Neural crest cell (in vitro differentiated cells): ENCODE results near the gene ZFP36L1. TPM values are rescaled to one million over a fixed set of nuclear protein-coding genes. Genes with fewer than 3 reads are reported as not detected.
A peak's percentile ranks its signal among the peaks of the same experiment; 100 is the strongest.
"Not testable (repeated sequence)": the region's sequence is repeated elsewhere in the genome, so short reads cannot be mapped to it uniquely, and the experiment has no call there.

ENCODE experiments used
- DNase-seq: peaks from one replicate; pipeline ENCODE4 v3.0.0; 2021; ENCODE audit warnings: low read depth, mixed read lengths, low spot score
- H3K27ac Mint-ChIP-seq: one replicate; pipeline ENCODE4 v1.8.0; 2021; ENCODE audit warnings: mild to moderate bottlenecking, mixed read lengths; ENCODE audit not compliant: unreplicated experiment
- H3K27me3 Mint-ChIP-seq: 2 replicates; pipeline ENCODE4 v1.8.0; 2021; ENCODE audit warnings: low read depth, mild to moderate bottlenecking, mixed read lengths
- H3K36me3 Mint-ChIP-seq: 2 replicates; pipeline ENCODE4 v1.8.0; 2021; ENCODE audit warnings: low read depth, mild to moderate bottlenecking, mixed read lengths
- H3K4me1 Mint-ChIP-seq: 2 replicates; pipeline ENCODE4 v1.8.0; 2021; ENCODE audit warnings: mixed read lengths
- H3K4me3 Mint-ChIP-seq: one replicate; pipeline ENCODE4 v1.8.0; 2021; ENCODE audit warnings: mild to moderate bottlenecking, mixed read lengths
- H3K9me3 Mint-ChIP-seq: 2 replicates; pipeline ENCODE4 v1.8.0; 2021; ENCODE audit warnings: mixed read lengths
- total RNA-seq: library from RNA; stranded (reverse); gene quantifications from 2 replicates; pipeline ENCODE4 v1.2.1, GENCODE V29; 2021
- TF ChIP-seq, protein P1 (sequence below): fragments of 200-600 bp; sonication (generic); conservative IDR thresholded peaks from 2 replicates; pipeline ENCODE4 v1.5.0; 2021; ENCODE audit warnings: antibody characterized with exemption, mild to moderate bottlenecking

ZFP36L1 gene
- total RNA-seq, 1 donor from 2014 or later, result 289 TPM

DNA sequence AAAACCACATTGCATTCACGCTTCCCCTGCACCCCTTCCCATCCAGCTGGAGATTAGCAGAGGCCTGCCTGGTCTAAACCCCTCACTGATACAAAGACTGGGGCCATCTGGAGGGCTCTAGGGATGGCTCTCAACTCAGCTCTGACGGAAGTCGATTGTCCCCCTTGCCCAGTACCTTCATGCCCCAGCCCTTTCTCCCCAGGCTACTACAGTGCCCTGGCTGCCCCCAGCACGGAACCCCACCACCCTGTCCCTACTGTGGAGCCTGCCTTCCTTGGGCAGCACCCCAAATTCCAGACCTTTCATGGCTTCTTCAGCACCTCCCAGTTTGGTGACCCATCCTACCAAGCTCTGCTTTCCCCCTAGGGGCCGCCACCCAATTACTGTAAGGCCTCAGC, 25.6 kb downstream of the ZFP36L1 start:
- TF ChIP-seq, protein P1, sequence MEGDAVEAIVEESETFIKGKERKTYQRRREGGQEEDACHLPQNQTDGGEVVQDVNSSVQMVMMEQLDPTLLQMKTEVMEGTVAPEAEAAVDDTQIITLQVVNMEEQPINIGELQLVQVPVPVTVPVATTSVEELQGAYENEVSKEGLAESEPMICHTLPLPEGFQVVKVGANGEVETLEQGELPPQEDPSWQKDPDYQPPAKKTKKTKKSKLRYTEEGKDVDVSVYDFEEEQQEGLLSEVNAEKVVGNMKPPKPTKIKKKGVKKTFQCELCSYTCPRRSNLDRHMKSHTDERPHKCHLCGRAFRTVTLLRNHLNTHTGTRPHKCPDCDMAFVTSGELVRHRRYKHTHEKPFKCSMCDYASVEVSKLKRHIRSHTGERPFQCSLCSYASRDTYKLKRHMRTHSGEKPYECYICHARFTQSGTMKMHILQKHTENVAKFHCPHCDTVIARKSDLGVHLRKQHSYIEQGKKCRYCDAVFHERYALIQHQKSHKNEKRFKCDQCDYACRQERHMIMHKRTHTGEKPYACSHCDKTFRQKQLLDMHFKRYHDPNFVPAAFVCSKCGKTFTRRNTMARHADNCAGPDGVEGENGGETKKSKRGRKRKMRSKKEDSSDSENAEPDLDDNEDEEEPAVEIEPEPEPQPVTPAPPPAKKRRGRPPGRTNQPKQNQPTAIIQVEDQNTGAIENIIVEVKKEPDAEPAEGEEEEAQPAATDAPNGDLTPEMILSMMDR, result no peak
- H3K9me3 Mint-ChIP-seq, result no peaks in the 10 kb centered on the region
- H3K27me3 Mint-ChIP-seq, result no peaks in the 10 kb centered on the region
- no peak for DNase-seq
- H3K36me3 Mint-ChIP-seq, result no peaks in the 10 kb centered on the region
- no peak overlapping the region for H3K27ac Mint-ChIP-seq
- H3K4me1 Mint-ChIP-seq, result peaks cover 28% of the 10 kb centered on the region
- H3K4me3 Mint-ChIP-seq, result no peak overlapping the region

DNA sequence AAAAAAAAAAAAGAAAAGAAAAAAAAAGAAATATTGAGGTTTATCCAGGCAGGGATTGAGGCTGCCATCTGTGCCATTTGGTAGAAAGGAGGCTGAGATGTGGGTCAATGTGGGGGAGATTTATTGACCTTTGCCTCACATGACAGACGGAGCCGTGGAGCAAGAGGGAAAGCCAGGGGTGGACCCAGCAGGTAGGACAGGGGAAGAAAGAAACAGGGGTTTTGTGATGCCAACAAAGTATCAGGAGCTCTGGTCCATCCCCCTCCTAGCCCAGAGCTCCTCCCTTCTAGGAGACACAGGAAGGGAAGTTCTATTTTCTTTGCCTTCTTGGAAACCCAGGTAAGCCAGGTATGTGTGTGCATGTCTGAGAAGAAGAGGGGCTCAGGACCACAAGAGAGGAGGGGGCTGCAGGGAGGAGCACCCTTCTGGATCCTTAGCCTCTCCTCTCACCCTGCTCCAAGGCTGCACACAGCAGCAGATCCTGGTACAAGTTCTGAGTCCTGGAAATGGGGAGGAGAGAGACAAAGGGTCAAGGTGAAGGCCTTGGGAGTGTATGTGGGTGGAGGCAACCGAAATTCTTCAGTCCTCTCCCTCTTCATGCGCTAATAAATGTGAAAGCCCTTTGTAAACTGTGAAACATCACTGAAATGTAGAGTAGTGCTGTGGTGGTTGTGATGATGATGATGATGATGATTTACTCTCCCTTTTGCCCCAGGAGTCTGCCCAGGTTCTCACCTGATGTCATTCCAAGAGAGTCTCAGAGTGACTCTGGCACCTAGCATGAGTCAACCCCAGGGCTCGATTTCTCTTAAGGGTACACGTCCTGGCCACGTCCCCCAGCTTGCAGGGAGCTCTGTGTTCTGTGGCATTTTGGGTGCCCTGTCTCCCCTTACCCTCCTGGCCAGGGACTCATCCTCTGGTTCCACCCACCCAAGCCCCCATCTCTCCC, 26.3 kb downstream of the ZFP36L1 start:
- Mint-ChIP-seq H3K4me1 (peaks cover 24% of the 10 kb centered on the region), H3K27ac (no peak overlapping the region), H3K4me3 (no peak overlapping the region), H3K36me3 (no peaks in the 10 kb centered on the region), H3K27me3 (no peaks in the 10 kb centered on the region), H3K9me3 (no peaks in the 10 kb centered on the region)
- TF ChIP-seq, protein P1, result no peak
- no peak for DNase-seq

DNA sequence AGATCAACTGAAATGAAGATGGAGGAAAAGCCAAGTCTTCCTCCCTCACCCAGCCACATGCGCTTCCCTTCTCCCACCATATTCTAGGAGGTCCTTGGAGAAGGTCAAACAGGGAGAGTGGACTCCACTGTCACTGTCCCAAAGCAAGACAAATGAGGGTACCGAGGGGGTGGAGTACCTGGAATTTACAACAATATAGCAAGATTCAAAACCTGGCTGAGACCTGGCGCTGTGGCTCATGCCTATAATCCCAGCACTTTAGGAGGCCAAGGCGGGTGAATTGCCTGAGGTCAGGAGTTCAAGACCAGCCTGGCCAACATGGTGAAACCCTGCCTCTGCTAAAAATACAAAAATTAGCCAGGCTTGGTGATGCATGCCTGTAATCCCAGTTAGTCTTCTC, 29.0 kb downstream of the ZFP36L1 start:
- not testable (repeated sequence) for DNase-seq, H3K4me3 Mint-ChIP-seq, H3K9me3 Mint-ChIP-seq, H3K36me3 Mint-ChIP-seq, H3K27ac Mint-ChIP-seq, H3K27me3 Mint-ChIP-seq
- peaks cover 25% of the 10 kb centered on the region for H3K4me1 Mint-ChIP-seq

DNA sequence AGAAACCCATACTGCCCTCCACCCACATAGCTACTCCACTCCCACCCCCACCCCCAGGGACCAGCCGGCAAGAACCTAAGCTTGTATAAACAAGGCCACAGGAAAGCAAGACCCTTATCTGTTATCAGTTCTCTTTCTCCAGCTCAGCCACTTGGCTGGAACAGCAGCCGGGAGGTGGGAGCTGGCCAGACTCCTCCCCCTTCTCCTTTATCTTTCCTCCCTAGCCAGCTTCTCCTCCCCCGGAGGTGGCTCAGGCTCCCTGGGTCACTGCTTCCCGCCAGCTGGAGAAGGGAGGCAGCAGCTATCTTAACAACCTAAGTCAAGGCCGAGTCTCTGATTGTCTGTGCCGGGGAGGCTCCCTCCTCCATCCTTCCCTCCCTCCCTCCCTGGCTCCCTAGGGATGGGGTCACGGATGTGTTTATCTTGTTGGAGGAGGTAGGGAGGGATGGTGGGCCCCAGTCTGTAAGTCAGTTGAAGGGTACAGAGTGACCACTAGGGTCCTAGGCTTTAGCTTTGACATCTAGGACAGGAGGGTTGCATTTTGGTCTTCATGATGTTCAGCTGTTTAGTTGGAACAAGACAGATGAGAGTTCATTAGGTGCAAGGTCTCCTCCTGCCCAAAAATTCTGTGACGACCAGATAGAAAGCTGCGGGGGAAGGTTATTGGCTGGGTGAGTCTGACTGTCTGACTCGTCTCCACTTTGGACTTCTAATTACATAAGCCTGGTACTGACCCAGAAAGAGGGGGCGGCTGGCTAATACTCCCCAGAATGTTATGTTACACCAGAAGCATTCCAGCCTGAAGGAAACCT, 29.7 kb downstream of the ZFP36L1 start:
- peaks cover 28% of the 10 kb centered on the region for H3K4me1 Mint-ChIP-seq
- H3K27me3 Mint-ChIP-seq, result no peaks in the 10 kb centered on the region
- H3K36me3 Mint-ChIP-seq, result no peaks in the 10 kb centered on the region
- H3K9me3 Mint-ChIP-seq, result no peaks in the 10 kb centered on the region
- DNase-seq, result no peak
- H3K27ac Mint-ChIP-seq, result peak overlapping the region; percentile 83
- TF ChIP-seq, protein P1, result no peak
- H3K4me3 Mint-ChIP-seq, result no peak overlapping the region

DNA sequence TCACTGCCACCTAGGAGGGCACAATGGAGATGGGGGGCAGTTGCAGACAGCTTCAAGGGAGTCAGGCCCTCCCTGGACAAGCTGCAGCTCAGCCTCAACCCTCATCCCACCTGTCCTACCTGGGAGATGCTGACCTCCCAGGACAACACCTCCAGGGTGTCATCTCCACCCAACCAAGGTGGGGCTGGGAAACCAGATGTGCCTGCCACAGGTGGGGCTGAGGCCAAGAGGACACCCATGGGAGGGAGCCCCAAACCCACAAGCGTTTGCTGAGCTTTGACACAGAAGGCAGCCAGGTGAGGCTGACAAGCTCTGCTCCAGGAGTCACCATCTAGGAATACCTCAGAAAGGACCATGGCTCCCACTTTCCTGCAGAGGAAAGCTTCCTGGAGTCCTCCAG, 31.5 kb downstream of the ZFP36L1 start:
- H3K27me3 Mint-ChIP-seq, result no peaks in the 10 kb centered on the region
- H3K4me1 Mint-ChIP-seq, result peaks cover 30% of the 10 kb centered on the region
- no peak for DNase-seq
- no peak overlapping the region for H3K27ac Mint-ChIP-seq
- H3K36me3 Mint-ChIP-seq, result no peaks in the 10 kb centered on the region
- H3K9me3 Mint-ChIP-seq, result no peaks in the 10 kb centered on the region
- H3K4me3 Mint-ChIP-seq, result no peak overlapping the region
- TF ChIP-seq, protein P1, result no peak

DNA sequence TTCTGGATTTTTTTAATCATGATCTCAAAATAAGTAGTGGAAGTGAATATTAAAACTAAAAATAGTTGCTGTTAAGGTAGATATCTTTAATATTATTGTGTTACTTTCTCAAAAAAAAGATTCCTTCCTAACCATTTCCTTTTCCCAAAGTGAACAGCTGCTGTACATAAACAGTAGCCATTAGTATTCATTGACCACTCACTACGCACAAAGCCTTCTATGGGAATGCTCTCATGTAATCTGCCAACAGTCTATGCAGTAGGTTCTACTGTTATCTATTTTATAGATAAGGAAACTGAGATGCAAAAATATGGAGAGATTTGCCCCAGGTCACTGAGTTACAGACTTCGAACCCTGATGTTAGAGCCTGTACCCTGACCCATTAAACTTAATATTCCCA, 32.1 kb downstream of the ZFP36L1 start:
- H3K27me3 Mint-ChIP-seq, result no peaks in the 10 kb centered on the region
- no peak overlapping the region for H3K27ac Mint-ChIP-seq
- no peak overlapping the region for H3K4me3 Mint-ChIP-seq
- no peaks in the 10 kb centered on the region for H3K36me3 Mint-ChIP-seq
- no peak for DNase-seq
- H3K9me3 Mint-ChIP-seq, result peaks cover 2% of the 10 kb centered on the region
- peaks cover 35% of the 10 kb centered on the region for H3K4me1 Mint-ChIP-seq
- TF ChIP-seq, protein P1, result no peak
